ENCODE data around the gene SYNPR. TPM values are rescaled to one million over a fixed set of nuclear protein-coding genes. Genes with fewer than 3 reads are reported as not detected.

The SYNPR gene
- total and polyA plus RNA-seq, 2 donors from 2014 or later = not detected

GRCh38 chr3:63479661-63480035 is 201.5 kb downstream of the SYNPR start:
- no peak for TF ChIP-seq CTCF (IDR thresholded peaks at IDR 0.05; ENCODE audit: borderline replicate concordance, extremely low read depth, insufficient read depth)
- FAIRE-seq = no peak
- H3K27ac ChIP-seq (ENCODE audit: low read depth in 2 of 2, low read length in 2 of 2) = no peak overlapping the region
- no peaks in the 10 kb centered on the region for H3K27me3 ChIP-seq (ENCODE audit: control insufficient read depth, insufficient read depth, low read length)
- H3K4me3 ChIP-seq (ENCODE audit: low read length in 3 of 3) = no peak overlapping the region
- H3K36me3 ChIP-seq (ENCODE audit: control insufficient read depth in 2 of 3, insufficient read depth in 3 of 3, low read length in 3 of 3) = no peaks in the 10 kb centered on the region
- no peak overlapping the region for H3K9ac ChIP-seq (ENCODE audit: low read length in 3 of 3)
- peak in 3 of 5 donors; percentile 29 to 73 (median 41) for DNase-seq
- intact Hi-C loops (cut with DNase I) = no loop called here
- no peaks in the 10 kb centered on the region for H3K4me1 ChIP-seq (ENCODE audit: control insufficient read depth in 2 of 3, insufficient read depth in 2 of 3, low read depth in 1 of 3, low read length in 3 of 3)
- H3K9me3 ChIP-seq (ENCODE audit: control insufficient read depth in 2 of 3, insufficient read depth in 1 of 3, low read length in 3 of 3) = no peaks in the 10 kb centered on the region

- Histone ChIP-seq H3K9me3 (ENCODE audit: control insufficient read depth in 2 of 3, insufficient read depth in 1 of 3, low read length in 3 of 3) (no peaks in the 10 kb centered on the region), H3K27me3 (ENCODE audit: control insufficient read depth, insufficient read depth, low read length) (no peaks in the 10 kb centered on the region), H3K36me3 (ENCODE audit: control insufficient read depth in 2 of 3, insufficient read depth in 3 of 3, low read length in 3 of 3) (no peaks in the 10 kb centered on the region), H3K4me1 (ENCODE audit: control insufficient read depth in 2 of 3, insufficient read depth in 2 of 3, low read depth in 1 of 3, low read length in 3 of 3) (no peaks in the 10 kb centered on the region), H3K4me3 (ENCODE audit: low read length in 3 of 3) (no peak overlapping the region), H3K27ac (ENCODE audit: low read depth in 2 of 2, low read length in 2 of 2) (no peak overlapping the region), H3K9ac (ENCODE audit: low read length in 3 of 3) (no peak overlapping the region)
- TF ChIP-seq CTCF (IDR thresholded peaks at IDR 0.05; ENCODE audit: borderline replicate concordance, extremely low read depth, insufficient read depth) = no peak
- DNase-seq (no peak), FAIRE-seq (no peak)
- intact Hi-C loops (cut with DNase I) = no loop called here
These were observed 203.5 kb downstream of the SYNPR start for GRCh38 chr3:63481627-63482026.

- Histone ChIP-seq H3K27me3 (ENCODE audit: control insufficient read depth, insufficient read depth, low read length) (no peaks in the 10 kb centered on the region), H3K36me3 (ENCODE audit: control insufficient read depth in 2 of 3, insufficient read depth in 3 of 3, low read length in 3 of 3) (no peaks in the 10 kb centered on the region), H3K4me1 (ENCODE audit: control insufficient read depth in 2 of 3, insufficient read depth in 2 of 3, low read depth in 1 of 3, low read length in 3 of 3) (no peaks in the 10 kb centered on the region), H3K9me3 (ENCODE audit: control insufficient read depth in 2 of 3, insufficient read depth in 1 of 3, low read length in 3 of 3) (no peaks in the 10 kb centered on the region), H3K4me3 (ENCODE audit: low read length in 3 of 3) (no peak overlapping the region), H3K27ac (ENCODE audit: low read depth in 2 of 2, low read length in 2 of 2) (no peak overlapping the region), H3K9ac (ENCODE audit: low read length in 3 of 3) (no peak overlapping the region)
- DNase-seq = no peak
- intact Hi-C loops (cut with DNase I) = no loop called here
- no peak for FAIRE-seq
- TF ChIP-seq CTCF (IDR thresholded peaks at IDR 0.05; ENCODE audit: borderline replicate concordance, extremely low read depth, insufficient read depth) = no peak
These were observed 204.2 kb downstream of the SYNPR start for GRCh38 chr3:63482341-63482740.

GRCh38 chr3:63492464-63492863 is 214.4 kb downstream of the SYNPR start:
- H3K4me3 ChIP-seq (ENCODE audit: low read length in 3 of 3) = no peak overlapping the region
- H3K27me3 ChIP-seq (ENCODE audit: control insufficient read depth, insufficient read depth, low read length) = no peaks in the 10 kb centered on the region
- FAIRE-seq (no peak), DNase-seq (peak in 1 of 5 donors; percentile 11)
- TF ChIP-seq CTCF (IDR thresholded peaks at IDR 0.05; ENCODE audit: borderline replicate concordance, extremely low read depth, insufficient read depth) = no peak
- H3K9me3 ChIP-seq (ENCODE audit: control insufficient read depth in 2 of 3, insufficient read depth in 1 of 3, low read length in 3 of 3) = no peaks in the 10 kb centered on the region
- intact Hi-C loops (cut with DNase I) = no loop called here
- H3K27ac ChIP-seq (ENCODE audit: low read depth in 2 of 2, low read length in 2 of 2) = no peak overlapping the region
- no peaks in the 10 kb centered on the region for H3K4me1 ChIP-seq (ENCODE audit: control insufficient read depth in 2 of 3, insufficient read depth in 2 of 3, low read depth in 1 of 3, low read length in 3 of 3)
- no peaks in the 10 kb centered on the region for H3K36me3 ChIP-seq (ENCODE audit: control insufficient read depth in 2 of 3, insufficient read depth in 3 of 3, low read length in 3 of 3)
- H3K9ac ChIP-seq (ENCODE audit: low read length in 3 of 3) = no peak overlapping the region

All from kidney (tissue), 14 donors.